Breast epithelium (tissue), 4 donors: ENCODE results near the gene PDLIM5. TPM values are rescaled to one million over a fixed set of nuclear protein-coding genes. Genes with fewer than 3 reads are reported as not detected.

Experiments
- DNase-seq, 2 donors: peaks; one replicate each; pipeline ENCODE4 v3.0.0-alpha.2; 2019; ENCODE audit warnings: low spot score in 2 of 2
- H3K27ac ChIP-seq, 2 donors: fragments of 200-600 bp; sonication (generic) in 1 of 2; one replicate each; pipeline ENCODE4 v1.5.1; 2016 to 2019; ENCODE audit warnings: mild to moderate bottlenecking in 1 of 2
- H3K27me3 ChIP-seq, 2 donors: fragments of 200-600 bp; sonication (generic) in 1 of 2; one replicate each; pipeline versions ENCODE4 v1.5.1 to v1.6.0; 2017 to 2019; ENCODE audit warnings: control low read depth in 1 of 2, mild to moderate bottlenecking in 1 of 2
- H3K36me3 ChIP-seq: fragments of 200-600 bp; one replicate; pipeline ENCODE4 v1.5.1; 2019
- H3K4me1 ChIP-seq, 2 donors: fragments of 200-600 bp; sonication (generic); one replicate each; pipeline ENCODE4 v1.5.1; 2016 to 2019; ENCODE audit warnings: control low read depth in 1 of 2
- H3K4me3 ChIP-seq, 3 donors: fragments of 200-600 bp; sonication (generic); 1 replicate in 2 of 3; 2 replicates in 1 of 3; pipeline ENCODE4 v1.5.1; 2016 to 2019; ENCODE audit warnings: mild to moderate bottlenecking in 3 of 3, moderate library complexity in 2 of 3
- H3K9me3 ChIP-seq, 2 donors: fragments of 200-600 bp; sonication (generic) in 1 of 2; one replicate each; pipeline ENCODE4 v1.5.1; 2016 to 2019; ENCODE audit warnings: control low read depth in 1 of 2
- POLR2A ChIP-seq: fragments of 450-650 bp; IDR thresholded peaks from one replicate; pipeline ENCODE4 v1.6.1; 2016; ENCODE audit warnings: antibody characterized with exemption, mild to moderate bottlenecking, moderate library complexity
- POLR2AphosphoS5 ChIP-seq, 3 donors: sonication (generic); formaldehyde crosslinking; IDR thresholded peaks; one replicate each; pipeline ENCODE4 v1.6.1; 2017; ENCODE audit warnings: antibody characterized with exemption in 3 of 3
- intact Hi-C: fragments of 100-400 bp; cut with DNase I; formaldehyde crosslinking; loops from one replicate; pipeline ENCODE4 v1.15.1; 2023; ENCODE audit warnings: low total_unique reads
- total RNA-seq, 3 donors: library from RNA; depleted of rRNA; stranded (reverse); fragments of >200 nt; gene quantifications; one replicate each; pipeline ENCODE4 v1.1.0, GENCODE V29; 2016
- TF ChIP-seq, protein P1 (sequence below), 3 donors: fragments of 450-650 bp; IDR thresholded peaks; one replicate each; pipeline ENCODE4 v1.5.1; 2016 to 2017; ENCODE audit warnings: antibody characterized with exemption in 3 of 3, mild to moderate bottlenecking in 3 of 3, moderate library complexity in 3 of 3

Gene PDLIM5
- total RNA-seq, 3 donors from 2014 or later: 120 to 263 (median 158) TPM

DNA sequence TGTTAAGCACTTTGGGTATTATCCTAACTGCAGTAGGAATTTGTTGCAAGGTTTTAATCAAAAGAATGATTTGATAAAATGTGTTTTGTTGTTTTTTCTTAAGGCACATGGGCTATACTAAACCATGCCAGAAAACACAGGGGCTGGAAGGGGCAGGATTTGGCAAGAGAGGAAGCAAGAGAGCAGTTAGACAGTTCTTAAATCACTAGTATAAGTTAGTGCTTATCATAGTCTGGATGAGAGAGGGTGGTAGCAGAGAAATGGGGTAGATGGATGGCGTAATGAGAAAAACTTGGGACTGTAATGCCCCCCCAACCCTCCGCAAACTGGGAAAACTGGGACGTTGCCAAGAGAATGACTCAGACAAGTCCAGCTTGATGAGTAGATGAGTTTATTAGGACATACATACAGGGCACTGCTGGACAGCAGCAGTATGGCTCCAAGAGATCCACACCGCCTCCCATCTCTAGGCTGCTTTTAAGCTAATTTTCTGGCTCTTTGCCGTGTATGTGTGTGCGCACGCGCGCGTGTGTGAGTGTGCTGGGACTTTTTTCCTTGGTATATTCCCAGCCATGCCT, 151.5 kb downstream of the PDLIM5 start:
- Histone ChIP-seq H3K36me3 (no peaks in the 10 kb centered on the region), H3K27me3 (no peaks in the 10 kb centered on the region), H3K9me3 (no peaks in the 10 kb centered on the region), H3K4me3 (no peak overlapping the region), H3K27ac (no peak overlapping the region), H3K4me1 (no peaks in the 10 kb centered on the region)
- DNase-seq: no peak
- TF ChIP-seq POLR2AphosphoS5 (IDR thresholded peaks at IDR 0.05): no peak
- TF ChIP-seq, protein P1, sequence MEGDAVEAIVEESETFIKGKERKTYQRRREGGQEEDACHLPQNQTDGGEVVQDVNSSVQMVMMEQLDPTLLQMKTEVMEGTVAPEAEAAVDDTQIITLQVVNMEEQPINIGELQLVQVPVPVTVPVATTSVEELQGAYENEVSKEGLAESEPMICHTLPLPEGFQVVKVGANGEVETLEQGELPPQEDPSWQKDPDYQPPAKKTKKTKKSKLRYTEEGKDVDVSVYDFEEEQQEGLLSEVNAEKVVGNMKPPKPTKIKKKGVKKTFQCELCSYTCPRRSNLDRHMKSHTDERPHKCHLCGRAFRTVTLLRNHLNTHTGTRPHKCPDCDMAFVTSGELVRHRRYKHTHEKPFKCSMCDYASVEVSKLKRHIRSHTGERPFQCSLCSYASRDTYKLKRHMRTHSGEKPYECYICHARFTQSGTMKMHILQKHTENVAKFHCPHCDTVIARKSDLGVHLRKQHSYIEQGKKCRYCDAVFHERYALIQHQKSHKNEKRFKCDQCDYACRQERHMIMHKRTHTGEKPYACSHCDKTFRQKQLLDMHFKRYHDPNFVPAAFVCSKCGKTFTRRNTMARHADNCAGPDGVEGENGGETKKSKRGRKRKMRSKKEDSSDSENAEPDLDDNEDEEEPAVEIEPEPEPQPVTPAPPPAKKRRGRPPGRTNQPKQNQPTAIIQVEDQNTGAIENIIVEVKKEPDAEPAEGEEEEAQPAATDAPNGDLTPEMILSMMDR (IDR thresholded peaks at IDR 0.05): no peak
- TF ChIP-seq POLR2A: no peak
- intact Hi-C loops: no loop called here

DNA sequence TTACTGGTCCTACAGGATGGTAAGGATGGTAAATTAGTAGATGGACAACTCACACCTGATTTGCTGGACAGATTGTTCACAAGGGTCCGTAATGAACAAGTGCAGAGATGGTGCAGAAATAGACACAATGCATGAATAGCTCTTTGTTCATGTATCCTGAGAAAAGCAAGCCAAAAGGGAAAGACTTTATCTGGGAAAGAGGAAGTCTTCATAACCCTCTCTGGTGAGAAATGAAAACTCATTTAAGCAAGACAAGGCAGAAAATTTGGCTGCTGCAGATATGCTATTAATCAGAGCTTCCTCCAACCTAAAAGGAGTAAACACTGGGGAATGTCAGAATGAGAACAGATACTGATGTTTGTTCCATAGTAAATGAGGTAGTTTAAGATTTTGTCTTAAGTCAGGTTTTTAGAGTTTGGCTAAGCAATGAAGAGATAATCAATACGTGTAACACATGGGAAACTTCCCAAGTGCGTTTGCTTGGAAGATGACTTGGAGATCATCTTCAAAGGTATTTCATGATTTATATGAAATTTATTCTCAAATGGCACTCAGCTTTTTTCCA, 153.6 kb downstream of the PDLIM5 start:
- Histone ChIP-seq H3K27me3 (no peaks in the 10 kb centered on the region), H3K9me3 (no peaks in the 10 kb centered on the region), H3K36me3 (no peaks in the 10 kb centered on the region), H3K4me3 (no peak overlapping the region), H3K4me1 (no peaks in the 10 kb centered on the region), H3K27ac (no peak overlapping the region)
- intact Hi-C loops: loop anchor here (5.0 kb wide), 1 partner anchor 198 kb away; no protein-coding TSS in a partner anchor
- no peak for DNase-seq
- TF ChIP-seq POLR2A: no peak
- TF ChIP-seq, protein P1 (IDR thresholded peaks at IDR 0.05): no peak
- TF ChIP-seq POLR2AphosphoS5 (IDR thresholded peaks at IDR 0.05): no peak

DNA sequence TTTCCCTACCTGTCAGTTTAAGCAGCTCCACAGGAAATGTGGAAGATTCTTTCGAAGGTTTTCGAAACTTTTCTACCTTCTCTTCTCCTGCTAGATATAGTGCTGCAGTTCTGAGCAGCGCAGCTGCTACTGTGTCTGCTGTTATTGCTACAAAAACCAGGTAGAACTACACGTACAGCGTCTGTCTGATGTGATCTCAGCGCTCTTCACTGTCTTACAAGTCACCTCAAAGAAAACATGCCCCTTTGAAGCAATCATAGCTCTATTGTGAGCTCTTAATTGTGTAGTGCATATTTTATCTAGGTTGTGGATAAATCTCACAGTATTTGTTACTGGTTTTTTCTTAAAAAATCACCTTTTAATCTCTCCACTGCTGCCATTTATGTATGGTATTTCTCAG, 158.4 kb downstream of the PDLIM5 start:
- Histone ChIP-seq H3K4me1 (no peaks in the 10 kb centered on the region), H3K27me3 (no peaks in the 10 kb centered on the region), H3K4me3 (no peak overlapping the region), H3K27ac (no peak overlapping the region), H3K9me3 (no peaks in the 10 kb centered on the region), H3K36me3 (no peaks in the 10 kb centered on the region)
- DNase-seq: no peak
- intact Hi-C loops: loop anchor here (10.0 kb wide), 1 partner anchor 545 kb away; no protein-coding TSS in a partner anchor
- TF ChIP-seq, protein P1 (IDR thresholded peaks at IDR 0.05): no peak
- TF ChIP-seq POLR2A (no peak), POLR2AphosphoS5 (IDR thresholded peaks at IDR 0.05) (no peak)

GRCh38 chr4:94613248-94613647, 161.5 kb downstream of the PDLIM5 start:
- intact Hi-C loops: loop anchor here (10.0 kb wide), 1 partner anchor 548 kb away; no protein-coding TSS in a partner anchor
- TF ChIP-seq, protein P1 (IDR thresholded peaks at IDR 0.05): no peak
- no peak for TF ChIP-seq POLR2A
- TF ChIP-seq POLR2AphosphoS5 (IDR thresholded peaks at IDR 0.05): no peak
- no peak for DNase-seq
- H3K4me3 ChIP-seq: no peak overlapping the region
- H3K27me3 ChIP-seq: no peaks in the 10 kb centered on the region
- no peaks in the 10 kb centered on the region for H3K36me3 ChIP-seq
- no peak overlapping the region for H3K27ac ChIP-seq
- H3K4me1 ChIP-seq: no peaks in the 10 kb centered on the region
- H3K9me3 ChIP-seq: no peaks in the 10 kb centered on the region

DNA sequence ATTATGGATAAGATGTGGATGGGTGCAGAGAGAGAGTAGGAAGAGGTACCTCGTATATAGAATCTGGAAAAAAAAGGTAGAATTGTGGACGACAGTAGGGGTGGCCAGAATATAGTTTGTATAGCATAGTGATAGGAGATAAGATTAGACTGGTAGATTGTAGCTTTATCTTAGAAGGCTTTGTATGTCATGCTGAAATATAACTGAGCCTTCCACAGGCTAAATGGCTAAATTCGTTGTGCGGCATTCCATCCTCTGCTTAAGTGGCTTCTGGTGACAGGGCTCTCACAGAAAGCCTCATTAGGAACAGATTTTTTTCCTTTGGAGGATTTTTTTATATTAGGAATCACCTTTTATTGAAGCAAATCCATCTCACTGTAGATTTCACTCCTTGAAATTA, 163.7 kb downstream of the PDLIM5 start:
- H3K4me1 ChIP-seq: no peaks in the 10 kb centered on the region
- H3K36me3 ChIP-seq: no peaks in the 10 kb centered on the region
- H3K27me3 ChIP-seq: no peaks in the 10 kb centered on the region
- H3K27ac ChIP-seq: no peak overlapping the region
- no peak overlapping the region for H3K4me3 ChIP-seq
- DNase-seq: no peak
- intact Hi-C loops: loop anchor here (10.0 kb wide), 1 partner anchor 551 kb away; no protein-coding TSS in a partner anchor
- H3K9me3 ChIP-seq: no peaks in the 10 kb centered on the region
- TF ChIP-seq POLR2A (no peak), POLR2AphosphoS5 (IDR thresholded peaks at IDR 0.05) (no peak)
- TF ChIP-seq, protein P1 (IDR thresholded peaks at IDR 0.05): no peak
